Measurements from ENCODE around the gene CLIC3.

CLIC3 gene

DNA sequence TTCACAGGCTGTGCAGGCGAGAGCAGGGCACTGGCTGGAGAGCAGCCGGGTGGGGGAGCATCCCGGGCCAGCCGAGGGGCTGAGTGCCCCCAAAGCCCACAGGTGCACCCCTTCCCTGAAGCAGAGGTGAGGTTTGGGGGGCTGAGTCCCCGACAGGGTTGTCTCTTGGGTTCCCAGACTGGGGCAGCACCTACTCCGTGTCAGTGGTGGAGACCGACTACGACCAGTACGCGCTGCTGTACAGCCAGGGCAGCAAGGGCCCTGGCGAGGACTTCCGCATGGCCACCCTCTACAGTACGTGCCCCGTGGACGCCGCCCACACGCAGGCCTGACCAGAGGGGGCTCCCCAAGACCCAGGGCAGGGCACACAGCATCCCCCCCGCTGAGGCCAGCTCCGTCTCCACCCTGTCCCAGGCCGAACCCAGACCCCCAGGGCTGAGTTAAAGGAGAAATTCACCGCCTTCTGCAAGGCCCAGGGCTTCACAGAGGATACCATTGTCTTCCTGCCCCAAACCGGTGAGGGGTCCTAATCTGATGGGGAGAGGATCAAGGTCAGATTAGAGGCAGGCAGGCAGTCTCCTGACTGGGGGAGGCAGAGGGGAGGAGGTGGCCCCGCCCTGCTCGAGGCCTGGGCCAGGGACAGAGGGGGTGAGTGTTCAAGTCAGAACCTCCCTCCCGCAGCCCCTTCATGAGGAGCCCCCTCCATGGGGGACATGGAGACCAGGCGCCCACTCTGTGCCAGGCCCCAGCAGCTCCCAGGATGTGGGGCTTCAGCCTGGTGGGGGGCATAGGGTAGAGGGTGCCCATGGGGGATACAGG, 16.4 kb downstream of the CLIC3 start:
- no peak for DNase-seq

DNA sequence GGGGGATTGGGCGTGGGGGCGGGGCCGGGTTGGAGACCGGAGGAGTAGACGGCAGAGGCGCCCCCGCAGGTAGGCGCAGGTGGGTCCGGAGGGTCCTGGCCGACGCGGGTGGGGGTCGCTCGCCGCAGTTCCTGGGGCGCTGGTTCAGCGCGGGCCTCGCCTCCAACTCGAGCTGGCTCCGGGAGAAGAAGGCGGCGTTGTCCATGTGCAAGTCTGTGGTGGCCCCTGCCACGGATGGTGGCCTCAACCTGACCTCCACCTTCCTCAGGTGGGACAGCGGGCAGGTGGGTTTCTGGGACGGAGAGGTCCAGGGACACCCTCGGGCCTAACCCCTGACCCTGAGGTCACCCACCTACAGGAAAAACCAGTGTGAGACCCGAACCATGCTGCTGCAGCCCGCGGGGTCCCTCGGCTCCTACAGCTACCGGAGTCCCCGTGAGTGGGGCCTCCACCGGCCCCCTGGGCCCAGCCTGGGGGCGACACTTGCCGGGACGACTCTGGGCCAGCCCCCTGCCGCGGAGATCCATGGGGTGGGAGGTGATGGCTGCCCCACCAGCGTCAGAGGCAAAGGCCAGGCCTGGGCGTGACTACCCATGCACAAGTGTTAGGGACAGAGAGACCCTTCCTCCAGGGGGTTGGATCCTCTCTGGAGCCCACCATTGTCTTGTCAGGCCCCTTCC, 17.4 kb downstream of the CLIC3 start:
- no peak for DNase-seq

DNA sequence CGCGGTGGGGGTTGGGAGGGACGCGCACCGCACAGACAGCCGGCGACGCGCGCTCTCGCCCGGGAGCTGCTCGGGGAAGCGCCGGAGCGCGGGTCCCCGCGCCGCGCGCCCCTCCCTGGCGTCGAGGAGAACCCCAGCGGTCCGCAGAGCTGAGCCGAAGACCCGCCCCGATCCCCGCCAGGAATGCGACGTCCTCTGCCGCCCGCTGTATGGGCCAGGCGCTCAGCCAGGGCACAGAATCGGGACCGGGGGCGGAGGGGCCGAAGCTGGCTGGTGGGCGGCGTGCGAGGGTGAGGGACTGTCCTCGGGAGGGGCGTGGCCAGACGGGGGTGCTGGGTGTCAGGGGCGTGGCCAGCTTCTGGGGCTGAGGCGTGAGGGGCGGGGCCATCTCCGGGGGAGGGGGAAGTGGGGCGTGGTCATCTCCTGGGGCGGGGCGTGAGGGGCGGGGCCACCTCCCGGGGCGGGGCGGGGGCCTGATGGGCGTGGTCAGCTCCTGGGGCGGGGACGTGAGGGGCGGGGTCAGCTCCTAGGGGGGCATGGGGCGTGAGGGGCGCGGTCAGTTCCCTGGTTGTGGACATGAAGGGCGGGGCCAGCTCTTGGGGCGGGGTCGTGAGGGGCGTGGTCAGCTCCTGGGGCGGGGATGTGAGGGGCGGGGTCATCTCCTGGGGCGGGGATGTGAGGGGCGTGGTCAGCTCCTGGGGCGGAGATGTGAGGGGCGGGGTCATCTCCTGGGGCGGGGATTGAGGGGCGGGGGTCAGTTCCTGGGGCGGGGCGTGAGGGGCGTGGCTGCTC, 18.1 kb downstream of the CLIC3 start:
- DNase-seq = peak; percentile 87

DNA sequence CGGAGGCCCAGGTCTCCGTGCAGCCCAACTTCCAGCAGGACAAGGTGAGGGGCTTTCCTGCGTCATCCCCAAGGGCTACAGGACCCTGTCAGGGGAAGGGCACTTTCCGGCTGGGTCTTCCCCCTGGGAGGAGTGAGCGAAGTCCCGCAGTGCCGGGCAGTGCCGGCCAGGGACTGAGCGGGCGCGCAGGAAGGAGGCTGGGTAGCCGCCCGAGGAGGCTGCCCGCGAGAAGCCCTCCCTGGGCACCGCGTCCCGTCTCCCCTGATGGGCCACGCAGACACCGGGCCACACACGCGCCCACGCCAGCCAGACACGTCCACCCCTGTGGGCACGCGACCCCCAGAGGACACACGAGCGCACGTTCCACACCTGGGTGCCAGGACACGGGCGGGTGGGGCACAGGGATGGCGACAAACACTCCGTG, 18.7 kb downstream of the CLIC3 start:
- no peak for DNase-seq

DNA sequence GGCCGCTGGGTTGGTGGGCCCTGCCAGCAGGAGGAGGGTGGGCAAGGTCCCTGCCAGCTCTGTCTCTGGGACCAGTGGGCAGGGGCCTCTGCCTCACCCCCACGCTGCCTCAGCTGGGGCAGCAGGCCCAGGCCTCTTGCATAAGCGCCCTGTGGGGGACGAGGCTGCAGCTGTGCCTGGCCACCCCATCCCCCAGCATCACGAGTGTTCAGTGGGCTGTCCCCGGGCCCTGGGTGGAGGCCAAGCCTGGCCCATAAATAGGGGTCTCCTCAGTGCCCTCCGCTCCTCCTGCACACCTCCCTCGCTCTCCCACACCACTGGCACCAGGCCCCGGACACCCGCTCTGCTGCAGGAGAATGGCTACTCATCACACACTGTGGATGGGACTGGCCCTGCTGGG, 19.1 kb downstream of the CLIC3 start, which contains the start of gene PTGDS:
Gene PTGDS (plus strand): TSS at position 282 of the 400 bp plus-strand sequence. CDS start 75 bp downstream, at position 357.
- no peak for DNase-seq

DNA sequence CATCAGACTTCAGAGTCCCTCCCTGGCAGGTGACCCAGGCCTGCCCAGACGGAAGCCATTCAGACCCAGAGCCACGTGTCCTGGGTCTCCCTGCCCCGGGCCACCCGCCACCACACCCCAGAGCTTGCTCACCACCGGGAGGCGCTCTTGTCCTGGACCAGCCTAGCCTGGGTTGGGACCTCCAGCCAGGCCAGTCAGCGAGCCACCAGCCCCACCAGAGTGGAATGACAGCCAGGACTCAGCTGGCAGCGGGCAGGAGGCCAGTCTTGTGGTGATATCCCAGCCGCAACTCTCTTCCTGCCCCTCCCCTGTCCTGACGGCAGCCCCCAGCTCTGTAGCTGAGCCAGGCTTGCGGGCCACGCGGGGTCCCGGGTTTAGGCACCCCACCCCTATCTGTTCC, 20.7 kb downstream of the CLIC3 start:
- peak; percentile 39 for DNase-seq

DNA sequence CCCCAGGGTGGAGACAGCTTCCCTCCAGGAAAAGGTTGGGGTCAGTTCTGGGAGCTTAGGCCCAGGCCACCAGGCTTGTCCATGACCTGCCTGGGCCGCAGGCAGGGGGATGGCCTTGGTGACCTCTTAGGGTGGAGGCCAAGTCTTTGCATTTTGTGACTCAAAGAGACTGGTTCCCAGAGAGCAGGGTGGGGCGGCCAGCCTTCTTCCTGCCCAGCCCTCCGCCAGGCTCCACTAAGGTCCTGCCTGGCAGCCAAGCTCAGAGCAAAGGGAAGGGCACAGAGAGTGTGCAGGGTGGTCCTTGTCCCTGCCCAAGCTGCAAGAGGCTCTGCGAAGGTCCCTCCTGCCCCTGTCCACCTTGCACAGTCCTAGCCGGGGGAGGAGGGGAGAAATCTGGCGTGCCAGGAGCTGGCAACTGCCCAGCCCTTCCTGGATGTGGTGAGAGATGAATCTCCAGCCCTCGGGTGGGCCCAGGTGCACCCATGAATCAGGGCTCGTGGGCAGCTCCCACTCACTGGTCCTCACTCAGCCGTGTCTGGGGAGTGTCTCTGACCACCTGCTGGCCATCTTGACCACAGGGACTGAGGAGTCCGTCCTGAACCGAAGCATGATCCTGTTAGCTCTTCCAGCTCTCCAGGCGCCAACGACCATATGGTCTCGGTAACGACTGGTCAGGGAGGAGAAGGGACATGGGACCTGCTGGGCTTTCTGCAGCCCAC, 21.4 kb downstream of the CLIC3 start:
- DNase-seq = no peak

DNA sequence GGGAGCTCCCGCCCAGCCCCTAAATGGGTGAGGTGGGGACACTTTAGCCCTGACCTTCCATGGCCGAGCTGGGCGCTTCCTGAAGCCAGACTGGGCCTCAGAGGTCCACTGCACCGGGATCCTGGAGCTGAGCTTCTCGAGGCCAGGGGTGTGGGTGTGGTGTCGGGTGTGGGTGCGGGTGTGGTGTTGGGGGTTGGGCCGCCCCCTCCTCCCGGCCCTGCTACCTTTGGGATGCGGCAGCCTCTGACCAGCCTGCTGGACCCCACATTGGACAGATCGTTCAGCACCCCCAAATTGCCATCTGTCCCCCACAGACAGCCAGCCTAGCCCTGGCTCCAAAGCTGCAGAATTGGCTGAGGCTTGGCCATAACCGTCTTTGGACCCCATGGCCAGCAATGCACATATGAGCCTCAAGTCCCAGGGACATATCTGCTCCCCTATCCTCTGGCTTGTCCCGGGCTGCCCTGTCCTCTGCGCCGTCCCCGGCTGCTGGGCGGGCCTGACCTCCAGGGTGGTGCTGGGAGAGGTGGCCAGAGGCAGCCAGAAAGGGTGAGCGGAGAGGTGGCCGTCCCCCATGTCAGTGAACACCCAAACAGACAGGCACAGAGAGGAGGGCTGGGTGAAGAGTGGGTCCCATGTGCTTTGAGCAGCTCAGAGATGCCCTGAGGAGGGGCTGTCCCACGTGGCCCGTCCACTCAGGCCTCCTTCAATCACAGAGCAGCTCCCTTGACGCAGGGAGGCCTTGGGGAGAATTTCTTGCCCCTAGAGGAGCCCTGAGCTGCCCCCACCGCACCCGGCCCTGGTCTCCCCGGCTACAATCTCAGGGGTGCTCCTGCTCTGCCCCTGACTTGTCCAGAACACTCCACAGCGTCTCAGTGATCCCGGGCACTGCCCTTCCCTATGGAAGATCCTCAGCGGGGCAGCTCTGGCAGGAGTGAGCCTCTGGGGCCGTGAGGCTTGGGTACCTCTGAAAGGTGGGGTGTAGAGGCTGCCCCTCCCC, 22.4 kb downstream of the CLIC3 start:
- no peak for DNase-seq

DNA sequence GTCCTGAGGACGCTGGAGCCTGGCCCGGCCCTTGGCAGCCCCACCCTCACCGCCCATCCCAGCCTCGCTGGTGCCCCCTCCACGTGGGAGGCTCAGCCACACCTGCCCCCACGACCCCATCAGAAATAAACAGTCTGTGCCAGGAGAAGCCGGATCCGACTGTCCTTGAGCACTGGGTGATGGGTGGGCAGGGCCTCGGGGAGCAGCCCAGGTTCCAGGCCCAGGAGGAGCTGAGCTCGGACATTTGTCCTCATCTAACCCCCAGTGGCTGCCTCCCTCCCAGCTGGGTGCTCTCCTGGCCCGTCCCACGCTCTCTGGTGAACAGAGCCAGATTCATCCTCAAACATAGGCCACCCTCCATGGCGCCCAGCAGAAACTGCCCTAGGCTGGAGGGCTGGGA, 23.6 kb downstream of the CLIC3 start:
- no peak for DNase-seq

DNA sequence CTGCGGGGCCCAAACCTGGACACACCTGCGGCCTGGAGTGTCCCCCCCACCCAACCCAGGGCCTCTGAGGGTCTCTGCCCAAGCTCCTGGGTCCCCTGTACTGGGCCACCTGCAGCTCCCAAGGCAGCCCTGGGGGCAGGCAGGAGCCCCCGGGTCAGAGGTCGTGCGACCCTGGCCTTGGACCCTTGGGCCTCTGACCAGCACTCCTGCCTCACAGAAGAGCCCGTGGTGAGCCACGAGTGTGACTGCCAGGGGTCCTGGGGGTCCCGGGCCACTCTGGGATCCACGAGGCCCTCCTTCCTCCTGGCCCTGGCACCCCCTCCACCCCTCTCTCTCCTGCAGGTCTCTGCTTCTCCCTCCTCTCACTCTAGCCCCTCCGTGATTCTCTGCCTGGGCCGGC, 24.0 kb downstream of the CLIC3 start:
- DNase-seq = no peak

DNA sequence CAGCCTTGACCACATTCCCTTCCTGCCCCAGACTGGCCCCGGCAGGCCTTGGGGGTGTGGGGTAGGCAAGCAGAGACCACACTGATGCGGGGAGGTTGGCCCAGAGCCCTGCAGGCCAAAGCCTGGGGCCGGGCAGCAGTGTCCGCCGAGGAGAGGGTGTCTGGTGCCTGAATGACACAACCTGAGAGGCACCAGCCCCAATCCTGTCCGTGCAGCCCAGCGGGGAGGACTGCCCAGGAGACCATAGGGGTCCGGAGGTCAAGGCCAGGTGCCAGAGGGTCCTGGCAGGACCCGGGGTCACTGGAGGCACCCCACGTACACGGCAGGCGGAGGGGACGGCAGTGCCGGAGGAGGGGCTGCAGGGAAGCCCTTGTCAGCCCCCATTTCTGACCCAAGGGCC, 24.6 kb downstream of the CLIC3 start:
- DNase-seq = no peak

DNA sequence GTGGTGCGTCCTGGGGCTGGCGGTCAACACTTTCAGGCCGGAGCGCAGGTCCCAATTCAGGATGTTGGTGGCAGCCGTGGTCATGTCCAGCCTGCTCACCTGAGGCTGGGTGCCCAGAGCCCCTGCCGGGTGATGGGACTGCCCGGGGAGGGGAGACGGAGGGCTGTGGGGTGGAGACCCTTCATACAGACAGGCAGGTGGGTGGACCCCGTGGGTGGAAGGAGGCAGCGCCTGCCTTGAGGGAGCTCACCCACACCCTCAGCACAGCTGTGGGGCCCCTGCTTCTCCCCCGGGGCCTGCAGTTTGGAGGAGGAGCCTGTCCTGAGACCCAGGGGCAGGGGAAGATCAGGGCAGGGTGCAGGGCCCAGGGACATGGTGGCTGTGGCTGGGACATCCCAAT, 26.0 kb downstream of the CLIC3 start:
- no peak for DNase-seq

DNA sequence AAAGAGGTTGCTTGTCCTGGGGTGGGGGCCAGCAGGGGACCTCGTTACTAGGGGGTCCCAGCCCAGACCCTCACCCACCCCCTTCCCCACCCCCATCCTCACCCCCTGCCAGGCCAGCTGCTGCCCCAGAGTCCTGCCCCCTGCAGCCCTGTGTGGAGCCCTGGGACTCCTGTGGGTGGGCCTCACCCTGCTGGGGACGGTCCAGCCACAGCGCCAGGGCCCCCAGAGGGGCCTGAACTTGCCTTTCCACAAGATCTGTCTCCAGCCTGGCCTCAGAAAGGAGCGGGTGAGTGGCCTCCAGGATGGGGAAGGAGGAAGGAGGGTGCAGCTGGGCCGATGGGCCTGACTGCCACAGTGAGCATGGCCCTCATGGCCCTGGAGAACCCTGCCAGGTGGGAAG, 26.6 kb downstream of the CLIC3 start:
- DNase-seq = no peak

DNA sequence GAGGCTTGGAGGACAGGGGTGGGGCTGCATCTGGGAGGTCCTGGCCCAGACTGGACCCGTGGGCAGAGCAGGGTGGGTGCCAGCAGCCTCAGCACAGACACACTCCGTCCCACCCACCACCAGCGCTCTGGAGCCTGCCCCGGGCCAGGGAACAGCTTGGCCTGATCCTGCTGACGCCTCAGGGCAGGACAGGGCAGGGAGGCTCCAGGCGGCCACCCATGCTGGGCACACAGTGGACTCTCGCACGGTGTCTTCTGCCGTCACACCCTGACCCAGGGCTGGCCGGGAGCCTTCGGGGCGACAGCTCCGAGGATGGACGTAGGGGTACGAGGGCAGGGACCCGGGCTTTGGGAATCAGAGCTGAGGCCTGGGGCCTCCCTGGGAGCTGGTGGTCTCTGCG, 27.2 kb downstream of the CLIC3 start:
- no peak for DNase-seq

DNA sequence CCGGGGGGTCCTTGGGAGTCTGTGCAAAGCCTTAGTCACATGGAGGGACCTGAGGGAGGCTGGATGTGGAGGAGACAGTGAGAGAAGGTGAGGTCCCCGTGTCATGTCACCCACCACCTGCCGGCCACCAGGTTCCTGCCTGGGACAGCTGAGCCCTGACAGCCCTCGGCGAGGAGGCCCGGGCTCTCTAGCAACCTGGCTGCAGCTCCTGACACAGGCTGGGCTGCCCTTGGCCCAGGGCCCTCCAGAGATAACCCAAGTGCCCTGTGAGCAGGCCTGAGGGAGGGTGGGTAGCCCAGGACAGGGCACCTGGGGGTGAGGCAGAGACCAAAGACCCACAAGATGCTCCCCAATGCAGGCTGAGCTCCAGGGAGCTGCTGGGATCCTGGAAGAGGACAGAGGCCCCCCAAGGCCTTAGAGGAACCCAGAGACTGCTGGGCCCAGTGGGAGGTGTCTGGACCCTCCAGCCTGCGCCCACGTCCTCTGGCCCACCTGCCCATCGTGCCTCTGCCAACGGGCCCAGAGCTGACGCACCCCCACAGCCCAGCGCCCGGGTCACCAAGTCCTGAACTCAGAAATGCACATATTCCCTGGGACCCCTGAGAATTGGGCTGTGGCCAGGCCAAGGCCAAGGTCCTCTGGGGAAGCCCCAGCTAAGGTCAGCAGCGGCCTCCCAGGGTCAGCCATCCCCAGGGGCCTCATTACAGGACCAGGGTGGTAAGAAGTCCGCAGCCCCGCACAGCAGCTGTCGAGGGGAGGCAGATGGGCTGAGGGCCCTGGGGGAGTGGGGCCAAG, 27.8 kb downstream of the CLIC3 start:
- DNase-seq = no peak

DNA sequence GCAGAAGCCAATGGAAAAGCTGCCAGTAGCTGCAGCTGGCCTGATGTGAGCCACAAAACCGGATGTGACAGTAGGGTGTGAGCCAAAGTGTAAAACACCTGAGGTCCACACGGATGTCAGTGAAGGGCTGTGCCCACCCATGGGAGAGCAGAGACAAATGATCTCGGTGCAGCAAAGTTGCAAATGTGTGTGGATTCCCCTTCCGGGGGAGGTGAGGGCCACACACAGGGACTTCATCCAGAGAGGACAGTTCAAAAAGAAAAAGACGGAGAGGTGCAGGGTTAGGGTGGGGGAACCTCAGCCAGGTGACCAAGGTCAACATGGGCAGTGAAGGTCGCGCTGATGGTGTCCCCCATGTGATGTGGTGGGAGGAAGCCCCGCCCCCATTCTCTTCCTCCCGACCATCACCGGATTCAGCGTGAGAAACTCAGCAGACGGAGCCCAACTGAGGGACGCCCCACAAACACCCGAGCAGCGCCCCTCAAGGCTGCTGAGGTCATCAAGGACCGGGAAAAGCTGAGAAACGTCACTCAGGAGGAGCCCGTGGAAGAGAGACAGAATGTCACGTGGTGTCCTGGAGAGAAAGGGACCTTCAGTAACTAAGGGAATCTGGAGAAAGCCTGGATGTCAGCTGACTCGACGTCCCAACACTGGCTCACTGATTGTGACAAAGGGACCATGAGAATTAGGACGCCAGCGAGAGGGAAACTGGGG, 30.4 kb downstream of the CLIC3 start:
- DNase-seq = no peak

DNA sequence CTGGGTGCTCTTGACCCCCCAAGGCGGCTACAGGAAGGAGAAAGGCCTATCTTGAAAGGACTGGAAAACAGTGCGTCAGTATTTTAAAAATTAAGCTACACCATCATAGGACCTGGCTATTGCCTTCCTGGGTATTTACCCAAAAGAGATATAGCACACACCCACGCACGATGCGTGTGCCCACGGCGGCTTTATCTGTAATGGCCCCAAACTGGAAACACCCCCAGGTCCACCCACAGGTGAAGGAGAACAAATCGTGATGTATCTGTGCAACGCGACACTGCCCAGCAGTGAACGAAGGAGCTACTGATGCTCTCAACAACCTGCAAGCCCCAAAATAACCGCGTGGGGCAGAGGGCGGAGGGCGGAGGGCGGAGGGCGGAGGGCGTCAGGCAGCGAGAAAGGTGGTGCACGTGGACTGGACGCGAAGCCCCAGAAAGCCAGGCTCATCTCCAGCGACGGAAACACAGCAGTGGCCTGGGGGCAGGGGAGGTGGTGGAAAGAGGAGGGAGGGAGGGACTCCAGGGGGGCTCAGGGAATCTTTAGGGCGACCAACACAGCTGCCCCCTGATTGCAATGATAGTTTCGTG, 31.4 kb downstream of the CLIC3 start:
- DNase-seq = no peak

DNA sequence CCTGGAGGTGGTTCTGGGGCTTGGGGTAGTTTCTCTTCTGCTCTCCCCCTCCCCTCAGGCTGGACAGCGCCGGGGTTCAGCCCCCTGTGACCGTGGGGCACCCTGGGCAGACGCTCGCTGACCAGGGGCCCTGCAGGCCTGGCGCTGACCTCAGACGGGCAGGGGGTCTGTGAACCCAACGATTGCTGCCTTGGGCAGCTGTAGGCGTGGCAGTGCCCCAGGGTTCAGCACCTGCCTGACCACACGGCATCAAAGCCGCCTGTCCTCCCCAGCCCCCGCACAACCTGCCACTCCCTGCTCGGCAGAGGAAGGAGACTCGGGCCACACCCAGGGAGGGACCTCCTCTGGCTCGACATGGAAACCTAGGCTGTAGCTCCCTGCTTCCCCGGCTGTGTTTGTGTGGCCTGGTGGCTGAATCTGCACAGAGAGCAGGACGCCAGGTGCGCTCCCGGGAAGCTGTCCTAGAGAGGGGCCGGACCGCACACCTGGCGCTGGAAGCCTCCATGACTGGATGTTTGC, 32.1 kb downstream of the CLIC3 start:
- DNase-seq = peak; percentile 62

DNA sequence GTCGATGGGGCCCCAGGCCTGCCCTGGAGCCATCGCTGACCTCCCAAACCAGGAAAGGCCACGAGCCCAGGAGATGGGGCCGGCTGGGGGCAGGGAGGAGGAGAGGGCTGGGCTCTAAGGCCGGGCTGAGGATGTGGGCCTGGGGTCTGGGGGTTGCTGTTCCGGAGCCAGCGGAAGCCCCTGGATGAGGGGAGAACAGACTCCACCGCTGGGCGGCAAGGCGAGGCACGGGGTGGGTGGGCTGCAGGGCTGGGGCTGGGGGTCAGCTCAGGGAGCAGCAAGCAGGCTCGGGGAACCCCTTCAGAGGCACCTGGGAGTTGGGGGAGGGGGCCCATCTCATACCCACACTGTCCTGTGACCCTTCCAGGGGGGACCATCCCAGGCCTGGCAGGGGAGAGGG, 32.6 kb downstream of the CLIC3 start:
- no peak for DNase-seq

Measured in NCI-H69 (cell line).